Activated T-cell treated with anti-CD3 and anti-CD28 coated beads, Interleukin-2, amount 50 U/mL, for 4 hours (primary cell): ENCODE measurements around the gene ZKSCAN1. TPM values are rescaled to one million over a fixed set of nuclear protein-coding genes. Genes with fewer than 3 reads are reported as not detected.

ENCODE experiments used
- ATAC-seq, 2 donors: fragments of 200-7000 bp; cut with Tn5 transposase; one replicate each; pipeline ENCODE4 v1.10.0; 2021
- DNase-seq: peaks from one replicate; pipeline ENCODE4 v3.0.0-alpha.2; 2020
- H3K27me3 Mint-ChIP-seq: one replicate; pipeline ENCODE4 v1.8.0; 2021; ENCODE audit warnings: low read depth, mixed read lengths
- H3K36me3 Mint-ChIP-seq: one replicate; pipeline ENCODE4 v1.8.0; 2022; ENCODE audit warnings: mixed read lengths; ENCODE audit not compliant: insufficient read depth
- H3K4me1 Mint-ChIP-seq: one replicate; pipeline ENCODE4 v1.8.0; 2021; ENCODE audit warnings: low read depth, mixed read lengths
- H3K4me3 Mint-ChIP-seq: one replicate; pipeline ENCODE4 v1.8.0; 2021; ENCODE audit warnings: mild to moderate bottlenecking, moderate library complexity, mixed read lengths
- H3K9me3 Mint-ChIP-seq: one replicate; pipeline ENCODE4 v1.8.0; 2021; ENCODE audit warnings: mixed read lengths
- total RNA-seq, 3 donors: library from RNA; stranded (reverse); gene quantifications; one replicate each; pipeline ENCODE4 v1.2.1, GENCODE V29; 2021

Gene ZKSCAN1
- total RNA-seq, 3 donors from 2014 or later = 30.9 to 32.8 (median 32.3) TPM

DNA sequence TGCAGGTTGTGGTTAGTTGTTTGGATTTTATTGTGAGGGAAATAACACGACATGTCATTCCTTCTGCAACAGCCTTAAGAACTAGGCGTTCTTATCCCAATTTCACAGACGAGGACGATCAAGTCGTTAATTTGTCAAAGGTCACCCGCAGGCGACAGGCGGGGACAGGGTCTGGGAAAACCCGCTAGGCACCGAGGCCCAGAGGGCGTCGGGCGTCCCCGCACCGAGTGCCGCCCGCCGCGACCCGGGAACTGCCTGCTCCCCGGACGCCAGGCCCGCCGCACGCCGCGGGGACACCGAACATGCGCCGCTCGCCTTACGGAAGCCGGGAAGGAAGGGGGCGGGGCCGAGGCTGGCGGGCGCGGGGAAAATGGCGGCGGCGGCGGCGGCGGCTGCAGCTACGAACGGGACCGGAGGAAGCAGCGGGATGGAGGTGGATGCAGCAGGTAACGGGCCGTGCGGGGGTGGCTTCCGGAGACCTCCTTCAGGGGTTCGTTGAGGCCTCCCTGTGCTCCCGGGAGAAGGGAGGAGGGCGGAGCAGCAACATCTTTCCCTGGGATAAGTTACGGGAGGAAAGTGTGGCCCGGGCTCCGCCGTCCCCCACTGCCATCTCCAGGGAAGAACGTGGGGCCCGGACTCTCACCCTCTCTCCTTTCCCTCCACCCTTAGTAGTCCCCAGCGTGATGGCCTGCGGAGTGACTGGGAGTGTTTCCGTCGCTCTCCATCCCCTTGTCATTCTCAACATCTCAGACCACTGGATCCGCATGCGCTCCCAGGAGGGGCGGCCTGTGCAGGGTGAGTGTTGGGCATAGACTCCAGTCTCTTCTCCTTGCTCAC is 73.4 kb downstream of the ZKSCAN1 start, which contains the start of gene COPS6:
Gene COPS6, plus strand, starts transcription at position 349 of the 837 bp plus-strand sequence. Its CDS starts 22 bp downstream, at position 371.
- Mint-ChIP-seq H3K4me3 (peak within 1 kb of the TSS; percentile 85), H3K9me3 (no peaks in the 10 kb centered on the region), H3K4me1 (peaks cover 20% of the 10 kb centered on the region), H3K27me3 (no peaks in the 10 kb centered on the region), H3K36me3 (peaks cover 22% of the 10 kb centered on the region)
- peak; percentile 83 for DNase-seq
- peak; percentile 54 to 66 for ATAC-seq

DNA sequence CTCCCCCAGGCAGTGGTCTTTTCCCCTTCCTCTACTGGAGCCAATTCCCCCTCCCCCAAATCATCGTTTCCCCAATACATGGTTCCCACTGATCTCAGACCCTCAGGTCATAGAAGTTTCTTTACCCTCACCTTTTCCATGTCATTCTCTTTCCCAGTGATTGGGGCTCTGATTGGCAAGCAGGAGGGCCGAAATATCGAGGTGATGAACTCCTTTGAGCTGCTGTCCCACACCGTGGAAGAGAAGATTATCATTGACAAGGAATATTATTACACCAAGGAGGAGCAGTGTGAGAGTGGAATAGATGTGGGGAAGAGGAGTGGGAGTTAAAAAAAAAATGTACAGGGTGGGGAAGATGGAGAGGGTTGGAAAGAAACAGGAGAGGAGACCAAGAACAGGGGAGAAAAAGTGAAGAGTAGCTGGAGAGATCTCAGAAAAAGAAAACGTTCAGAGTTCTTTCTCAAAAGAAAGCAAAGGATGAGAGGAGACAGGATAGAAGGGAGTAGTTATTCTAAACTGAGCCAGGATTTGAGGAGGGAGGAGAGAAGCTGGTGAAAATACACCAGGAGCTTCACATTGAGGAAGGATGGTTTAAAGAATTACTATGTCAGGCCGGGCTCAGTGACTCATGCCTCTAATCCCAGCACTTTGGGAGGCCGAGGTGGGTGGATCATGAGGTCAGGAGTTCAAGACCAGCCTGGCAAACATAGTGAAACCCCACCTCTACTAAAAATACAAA is 74.2 kb downstream of the ZKSCAN1 start:
- H3K4me1 Mint-ChIP-seq = peaks cover 20% of the 10 kb centered on the region
- no peak for ATAC-seq
- H3K9me3 Mint-ChIP-seq = no peaks in the 10 kb centered on the region
- no peak for DNase-seq
- H3K27me3 Mint-ChIP-seq = no peaks in the 10 kb centered on the region
- peaks cover 28% of the 10 kb centered on the region for H3K36me3 Mint-ChIP-seq
- peak overlapping the region; percentile 85 for H3K4me3 Mint-ChIP-seq

DNA sequence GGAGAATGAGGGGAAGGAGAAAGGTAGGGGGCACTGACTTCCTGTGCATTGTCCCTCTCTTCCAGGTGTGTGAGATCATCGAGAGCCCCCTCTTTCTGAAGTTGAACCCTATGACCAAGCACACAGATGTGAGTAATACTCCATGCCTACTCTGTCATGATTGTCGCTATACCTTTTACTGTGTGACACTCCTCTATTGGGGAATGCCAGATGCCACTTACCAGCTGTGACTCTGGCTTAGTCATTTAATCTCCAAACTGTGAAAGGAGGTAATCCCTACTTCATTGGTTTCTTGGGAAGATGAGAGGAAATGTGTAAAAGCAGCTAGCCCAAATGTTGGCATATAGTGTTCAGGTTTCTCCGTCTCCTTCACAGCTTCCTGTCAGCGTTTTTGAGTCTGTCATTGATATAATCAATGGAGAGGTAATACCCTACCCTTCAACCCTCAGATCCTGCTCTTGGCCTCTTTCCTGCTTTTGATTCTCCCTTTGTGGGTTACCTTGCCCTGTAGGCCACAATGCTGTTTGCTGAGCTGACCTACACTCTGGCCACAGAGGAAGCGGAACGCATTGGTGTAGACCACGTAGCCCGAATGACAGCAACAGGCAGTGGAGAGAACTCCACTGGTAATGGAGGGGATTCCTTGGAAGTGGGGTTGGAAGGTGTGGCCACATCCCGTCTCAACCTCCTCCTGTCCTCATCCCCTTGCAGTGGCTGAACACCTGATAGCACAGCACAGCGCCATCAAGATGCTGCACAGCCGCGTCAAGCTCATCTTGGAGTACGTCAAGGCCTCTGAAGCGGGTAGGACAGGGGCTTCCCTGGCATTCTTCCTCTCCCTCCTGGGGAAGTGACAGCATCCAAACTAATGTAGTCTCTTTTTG is 75.4 kb downstream of the ZKSCAN1 start:
- Mint-ChIP-seq H3K27me3 (no peaks in the 10 kb centered on the region), H3K9me3 (no peaks in the 10 kb centered on the region), H3K36me3 (peaks cover 35% of the 10 kb centered on the region), H3K4me3 (peak overlapping the region; percentile 85), H3K4me1 (peaks cover 20% of the 10 kb centered on the region)
- no peak for DNase-seq
- ATAC-seq = peak; percentile 20 to 22

Other genes starting within 250 kb of the ZKSCAN1 start
- under 1 TPM in 2 of 3 donors, not detected in 1; 0.11 to 0.23 TPM for gene CYP3A4, start 231.4 kb upstream of the ZKSCAN1 start, total RNA-seq
- not detected for gene CYP3A43, start 187.6 kb upstream of the ZKSCAN1 start, total RNA-seq
- under 1 TPM in 1 of 3 donors, not detected in 2; 0.24 TPM for gene OR2AE1, start 138.6 kb upstream of the ZKSCAN1 start, total RNA-seq
- gene TRIM4, start 96.1 kb upstream of the ZKSCAN1 start, total RNA-seq = 10 to 100 TPM; 23.6 to 25.5 (median 23.8) TPM
- under 1 TPM; 0.24 to 0.40 (median 0.29) TPM for gene GJC3, start 86.0 kb upstream of the ZKSCAN1 start, total RNA-seq
- under 1 TPM; 0.34 to 0.63 (median 0.46) TPM for gene AZGP1, start 39.6 kb upstream of the ZKSCAN1 start, total RNA-seq
- 1 to 10 TPM; 8.5 to 9.9 (median 9.4) TPM for gene ZSCAN21, start 34.2 kb downstream of the ZKSCAN1 start, total RNA-seq
- gene ZNF3, start 66.1 kb downstream of the ZKSCAN1 start, total RNA-seq = 10 to 100 TPM; 18.8 to 21.8 (median 21.6) TPM
- gene COPS6, start 73.4 kb downstream of the ZKSCAN1 start, total RNA-seq = 100 to 1,000 TPM; 105 to 120 (median 112) TPM
- gene MCM7, start 85.8 kb downstream of the ZKSCAN1 start, total RNA-seq = 100 to 1,000 TPM; 471 to 592 (median 521) TPM
- 10 to 100 TPM; 13.4 to 16.0 (median 16.0) TPM for gene AP4M1, start 86.0 kb downstream of the ZKSCAN1 start, total RNA-seq
- gene TAF6, start 103.8 kb downstream of the ZKSCAN1 start, total RNA-seq = 10 to 100 TPM; 67.3 to 74.2 (median 72.9) TPM
- gene CNPY4, start 104.0 kb downstream of the ZKSCAN1 start, total RNA-seq = 1 to 10 TPM; 6.6 to 8.6 (median 7.6) TPM
- 1 to 10 TPM; 3.0 to 4.8 (median 3.2) TPM for gene MBLAC1, start 111.4 kb downstream of the ZKSCAN1 start, total RNA-seq
- 100 to 1,000 TPM; 109 to 119 (median 115) TPM for gene LAMTOR4, start 133.3 kb downstream of the ZKSCAN1 start, total RNA-seq
- gene TRAPPC14, start 143.1 kb downstream of the ZKSCAN1 start, total RNA-seq = 10 to 100 TPM; 41.9 to 45.6 (median 43.6) TPM
- gene GAL3ST4, start 153.0 kb downstream of the ZKSCAN1 start, total RNA-seq = 1 to 10 TPM in 1 of 3 donors, under 1 TPM in 2; 0.33 to 1.2 (median 0.40) TPM
- 1 to 10 TPM; 3.5 to 4.2 (median 4.1) TPM for gene GPC2, start 161.8 kb downstream of the ZKSCAN1 start, total RNA-seq
- 1 to 10 TPM; 3.3 to 5.8 (median 3.9) TPM for gene STAG3, start 162.3 kb downstream of the ZKSCAN1 start, total RNA-seq
- 10 to 100 TPM; 21.9 to 37.1 (median 27.8) TPM for gene PVRIG, start 204.4 kb downstream of the ZKSCAN1 start, total RNA-seq